K562 (cell line): Measurements from ENCODE around the gene PRR30.

Experiments
- CBX2 ChIP-seq: fragments of 200-600 bp; sonication (generic); IDR thresholded peaks from one replicate; pipeline ENCODE4 v1.6.1; 2012; ENCODE audit warnings: mild to moderate bottlenecking, low read length, inconsistent platforms; ENCODE audit not compliant: insufficient read depth, poor library complexity, severe bottlenecking
- MXI1 ChIP-seq: IDR thresholded peaks from 2 replicates; pipeline ENCODE4 v1.6.1; 2011; ENCODE audit warnings: low read depth, mild to moderate bottlenecking, improper control_type of control experiment, low read length
- NFXL1 ChIP-seq: fragments of 450-650 bp; formaldehyde crosslinking; IDR thresholded peaks from 2 replicates; pipeline ENCODE4 v1.4.0; 2021; ENCODE audit warnings: mild to moderate bottlenecking
- SREBF1 ChIP-seq: fragments of 150-350 bp; IDR thresholded peaks from 2 replicates; pipeline ENCODE4 v1.6.1; 2014; ENCODE audit warnings: antibody characterized with exemption, low read depth, low read length, borderline replicate concordance
- SRSF9 ChIP-seq: fragments of 200-400 bp; formaldehyde crosslinking; IDR thresholded peaks from 2 replicates; pipeline ENCODE4 v1.6.1; 2017; ENCODE audit warnings: low read depth, low read length, borderline replicate concordance
- YY1 ChIP-seq, 3 experiments: IDR thresholded peaks; 2 replicates each; pipeline ENCODE4 v1.6.1; 2011; ENCODE audit warnings: low read length in 2 of 3, mild to moderate bottlenecking in 2 of 3, moderate library complexity in 2 of 3, borderline replicate concordance in 1 of 3, control low read depth in 1 of 3, low read depth in 1 of 3; ENCODE audit not compliant: insufficient read depth in 3 of 3, insufficient replicate concordance in 2 of 3, control insufficient read depth in 1 of 3, insufficient read length in 1 of 3; ENCODE audit errors: extremely low read depth in 1 of 3
- TF ChIP-seq, protein P1 (sequence below), 2 experiments: fragments of 450-650 bp; IDR thresholded peaks; 2 replicates each; pipeline ENCODE4 v1.6.1; 2016
- TF ChIP-seq, protein P2 (sequence below), 3 experiments: IDR thresholded peaks in 2 of 3; conservative IDR thresholded peaks in 1 of 3; 2 replicates each; pipeline ENCODE4 v1.5.1; 2011 to 2012; ENCODE audit warnings: low read length in 3 of 3, mild to moderate bottlenecking in 3 of 3, control low read depth in 2 of 3, improper control_type of control experiment in 1 of 3, inconsistent platforms in 1 of 3, low read depth in 1 of 3, mixed read lengths in 1 of 3, moderate library complexity in 1 of 3; ENCODE audit not compliant: insufficient read depth in 2 of 3

DNA sequence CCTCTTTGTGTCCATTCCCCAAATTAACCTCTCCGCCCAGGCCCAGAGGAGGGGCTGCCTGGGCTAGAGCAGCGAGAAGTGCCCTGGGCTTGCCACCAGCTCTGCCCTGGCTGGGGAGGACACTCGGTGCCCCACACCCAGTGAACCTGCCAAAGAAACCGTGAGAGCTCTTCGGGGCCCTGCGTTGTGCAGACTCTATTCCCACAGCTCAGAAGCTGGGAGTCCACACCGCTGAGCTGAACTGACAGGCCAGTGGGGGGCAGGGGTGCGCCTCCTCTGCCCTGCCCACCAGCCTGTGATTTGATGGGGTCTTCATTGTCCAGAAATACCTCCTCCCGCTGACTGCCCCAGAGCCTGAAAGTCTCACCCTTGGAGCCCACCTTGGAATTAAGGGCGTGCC lies 39.2 kb downstream of the PRR30 start:
- no peak for TF ChIP-seq NFXL1
- no peak for TF ChIP-seq MXI1
- TF ChIP-seq SREBF1, result no peak
- TF ChIP-seq CBX2, result no peak
- no peak for TF ChIP-seq YY1 (IDR thresholded peaks at IDR 0.05; ENCODE audit: borderline replicate concordance in 1 of 3, control insufficient read depth in 1 of 3, extremely low read depth in 1 of 3, insufficient read depth in 3 of 3, insufficient read length in 1 of 3, insufficient replicate concordance in 2 of 3, low read depth in 1 of 3, low read length in 2 of 3)
- TF ChIP-seq SRSF9, result no peak
- TF ChIP-seq, protein P1, sequence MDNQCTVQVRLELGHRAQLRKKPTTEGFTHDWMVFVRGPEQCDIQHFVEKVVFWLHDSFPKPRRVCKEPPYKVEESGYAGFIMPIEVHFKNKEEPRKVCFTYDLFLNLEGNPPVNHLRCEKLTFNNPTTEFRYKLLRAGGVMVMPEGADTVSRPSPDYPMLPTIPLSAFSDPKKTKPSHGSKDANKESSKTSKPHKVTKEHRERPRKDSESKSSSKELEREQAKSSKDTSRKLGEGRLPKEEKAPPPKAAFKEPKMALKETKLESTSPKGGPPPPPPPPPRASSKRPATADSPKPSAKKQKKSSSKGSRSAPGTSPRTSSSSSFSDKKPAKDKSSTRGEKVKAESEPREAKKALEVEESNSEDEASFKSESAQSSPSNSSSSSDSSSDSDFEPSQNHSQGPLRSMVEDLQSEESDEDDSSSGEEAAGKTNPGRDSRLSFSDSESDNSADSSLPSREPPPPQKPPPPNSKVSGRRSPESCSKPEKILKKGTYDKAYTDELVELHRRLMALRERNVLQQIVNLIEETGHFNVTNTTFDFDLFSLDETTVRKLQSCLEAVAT (IDR thresholded peaks at IDR 0.05), result no peak
- TF ChIP-seq, protein P2, sequence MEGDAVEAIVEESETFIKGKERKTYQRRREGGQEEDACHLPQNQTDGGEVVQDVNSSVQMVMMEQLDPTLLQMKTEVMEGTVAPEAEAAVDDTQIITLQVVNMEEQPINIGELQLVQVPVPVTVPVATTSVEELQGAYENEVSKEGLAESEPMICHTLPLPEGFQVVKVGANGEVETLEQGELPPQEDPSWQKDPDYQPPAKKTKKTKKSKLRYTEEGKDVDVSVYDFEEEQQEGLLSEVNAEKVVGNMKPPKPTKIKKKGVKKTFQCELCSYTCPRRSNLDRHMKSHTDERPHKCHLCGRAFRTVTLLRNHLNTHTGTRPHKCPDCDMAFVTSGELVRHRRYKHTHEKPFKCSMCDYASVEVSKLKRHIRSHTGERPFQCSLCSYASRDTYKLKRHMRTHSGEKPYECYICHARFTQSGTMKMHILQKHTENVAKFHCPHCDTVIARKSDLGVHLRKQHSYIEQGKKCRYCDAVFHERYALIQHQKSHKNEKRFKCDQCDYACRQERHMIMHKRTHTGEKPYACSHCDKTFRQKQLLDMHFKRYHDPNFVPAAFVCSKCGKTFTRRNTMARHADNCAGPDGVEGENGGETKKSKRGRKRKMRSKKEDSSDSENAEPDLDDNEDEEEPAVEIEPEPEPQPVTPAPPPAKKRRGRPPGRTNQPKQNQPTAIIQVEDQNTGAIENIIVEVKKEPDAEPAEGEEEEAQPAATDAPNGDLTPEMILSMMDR (IDR thresholded peaks at IDR 0.05 in 2 of 3, conservative IDR thresholded peaks at IDR 0.05 in 1 of 3; ENCODE audit: insufficient read depth in 2 of 3, low read depth in 1 of 3, low read length in 3 of 3), result peak in 1 of 3 experiments; percentile 6; a peak in 1 of 6 replicates
